IMR-90 (cell line): ENCODE data around the gene CC2D1A. TPM values are rescaled to one million over a fixed set of nuclear protein-coding genes. Genes with fewer than 3 reads are reported as not detected.

Source experiments
- ATAC-seq: fragments of 200-7000 bp; cut with Tn5 transposase; 2 replicates; pipeline ENCODE4 v1.9.1; 2020; ENCODE audit warnings: low read depth, mild to moderate bottlenecking, moderate library complexity
- BruUV-seq: library from RNA; stranded (reverse); fragments of 400-500 nt; replicated peaks from 2 replicates; lab custom pipeline; 2021; lab: Mats Ljungman, UMichigan
- CTCF ChIA-PET: fragments of 300-600 bp; formaldehyde crosslinking; extraction: SDS; loops from one replicate; lab custom pipeline; 2021; ENCODE audit warnings: antibody characterized with exemption; lab: Yijun Ruan, JAX
- POLR2A ChIA-PET: fragments of 300-600 bp; sonication (Branson Sonifier 250); formaldehyde crosslinking; loops from one replicate; lab custom pipeline; 2022; ENCODE audit warnings: antibody characterized with exemption; ENCODE audit not compliant: unreplicated experiment; lab: Charles Lee
- DNase-seq: peaks from one replicate; pipeline ENCODE4 v3.0.0; 2013
- H2AFZ ChIP-seq: replicated peaks from 2 replicates; pipeline ENCODE3; 2013; ENCODE audit warnings: low read length, mild to moderate bottlenecking; ENCODE audit not compliant: poor library complexity
- H2AK5ac ChIP-seq: 2 replicates; pipeline ENCODE4 v1.6.1; 2013; ENCODE audit warnings: low read depth, low read length, inconsistent platforms
- H2AK9ac ChIP-seq: replicated peaks from 2 replicates; pipeline ENCODE3; 2013; ENCODE audit warnings: mild to moderate bottlenecking, low read depth, low read length, moderate library complexity; ENCODE audit not compliant: poor library complexity
- H2BK120ac ChIP-seq: 2 replicates; pipeline ENCODE4 v1.6.1; 2013; ENCODE audit warnings: low read depth, low read length, inconsistent platforms
- H2BK15ac ChIP-seq: 3 replicates; pipeline ENCODE4 v1.6.1; 2013; ENCODE audit warnings: low read depth, low read length, inconsistent platforms
- H2BK20ac ChIP-seq: 2 replicates; pipeline ENCODE4 v1.6.1; 2013; ENCODE audit warnings: low read depth, mild to moderate bottlenecking, inconsistent platforms, low read length, moderate library complexity
- H2BK5ac ChIP-seq: 2 replicates; pipeline ENCODE4 v1.6.1; 2013; ENCODE audit warnings: mild to moderate bottlenecking, low read depth, low read length, inconsistent platforms; ENCODE audit not compliant: poor library complexity, severe bottlenecking
- H3K14ac ChIP-seq: replicated peaks from 2 replicates; pipeline ENCODE4 v1.6.1; 2013; ENCODE audit warnings: low read depth, low read length, inconsistent platforms
- H3K18ac ChIP-seq: 2 replicates; pipeline ENCODE4 v1.6.1; 2013; ENCODE audit warnings: low read depth, low read length, control low read depth
- H3K23ac ChIP-seq: 2 replicates; pipeline ENCODE4 v1.6.1; 2013; ENCODE audit warnings: low read depth, low read length, inconsistent platforms
- H3K27ac ChIP-seq: 2 replicates; pipeline ENCODE4 v1.5.1; 2013; ENCODE audit warnings: mild to moderate bottlenecking, control low read depth, low read length; ENCODE audit not compliant: insufficient read depth
- H3K27me3 ChIP-seq: 2 replicates; pipeline ENCODE4 v1.6.1; 2013; ENCODE audit warnings: low read length; ENCODE audit not compliant: control insufficient read depth, insufficient read depth
- H3K36me3 ChIP-seq: 2 replicates; pipeline ENCODE4 v1.6.1; 2013; ENCODE audit warnings: low read length, mixed read lengths; ENCODE audit not compliant: control insufficient read depth, insufficient read depth
- H3K4ac ChIP-seq: 2 replicates; pipeline ENCODE4 v1.6.1; 2013; ENCODE audit warnings: low read depth, low read length, inconsistent platforms
- H3K4me1 ChIP-seq: 2 replicates; pipeline ENCODE4 v1.6.1; 2013; ENCODE audit warnings: low read length, mixed read lengths; ENCODE audit not compliant: control insufficient read depth, insufficient read depth
- H3K4me2 ChIP-seq: 2 replicates; pipeline ENCODE4 v1.6.1; 2013; ENCODE audit warnings: low read depth, mild to moderate bottlenecking, control low read depth, low read length, moderate library complexity
- H3K4me3 ChIP-seq: 2 replicates; pipeline ENCODE4 v1.5.1; 2013; ENCODE audit warnings: low read depth, mild to moderate bottlenecking, control low read depth, low read length, moderate library complexity; ENCODE audit not compliant: insufficient read depth
- H3K56ac ChIP-seq: 2 replicates; pipeline ENCODE4 v1.6.1; 2013; ENCODE audit warnings: low read length, inconsistent platforms; ENCODE audit not compliant: insufficient read depth; ENCODE audit errors: extremely low read depth
- H3K79me1 ChIP-seq, 2 experiments: 2 replicates each; pipeline ENCODE4 v1.6.1; 2013; ENCODE audit warnings: low read length in 2 of 2, inconsistent platforms in 1 of 2, low read depth in 1 of 2
- H3K9ac ChIP-seq: 2 replicates; pipeline ENCODE4 v1.6.1; 2013; ENCODE audit warnings: low read depth, low read length, control low read depth
- H3K9me1 ChIP-seq: 2 replicates; pipeline ENCODE4 v1.6.1; 2013; ENCODE audit warnings: low read length, inconsistent platforms; ENCODE audit not compliant: insufficient read depth
- H3K9me3 ChIP-seq: 2 replicates; pipeline ENCODE4 v1.6.1; 2013; ENCODE audit warnings: low read length; ENCODE audit not compliant: control insufficient read depth, insufficient read depth
- H4K20me1 ChIP-seq: 2 replicates; pipeline ENCODE4 v1.6.1; 2013; ENCODE audit warnings: low read length, inconsistent platforms; ENCODE audit not compliant: insufficient read depth
- H4K5ac ChIP-seq: 2 replicates; pipeline ENCODE4 v1.6.1; 2013; ENCODE audit warnings: mild to moderate bottlenecking, low read depth, low read length, control low read depth
- H4K8ac ChIP-seq, 2 experiments: 2 replicates each; pipeline ENCODE4 v1.6.1; 2013; ENCODE audit warnings: low read depth in 2 of 2, low read length in 2 of 2, control low read depth in 1 of 2, inconsistent platforms in 1 of 2
- H4K91ac ChIP-seq: 2 replicates; pipeline ENCODE4 v1.6.1; 2013; ENCODE audit warnings: low read depth, low read length, inconsistent platforms; ENCODE audit not compliant: insufficient read depth
- CTCF ChIP-seq: conservative IDR thresholded peaks from 2 replicates; pipeline ENCODE4 v1.5.1; 2012; ENCODE audit warnings: mild to moderate bottlenecking, low read depth, low read length, improper control_type of control experiment
- ELK1 ChIP-seq: fragments of 150-350 bp; IDR thresholded peaks from 2 replicates; pipeline ENCODE4 v1.6.1; 2016; ENCODE audit warnings: low read depth, mild to moderate bottlenecking, low read length, moderate library complexity, borderline replicate concordance
- MAFK ChIP-seq: IDR thresholded peaks from 2 replicates; pipeline ENCODE4 v1.6.1; 2012; ENCODE audit warnings: low read depth, low read length, improper control_type of control experiment
- MXI1 ChIP-seq: IDR thresholded peaks from 2 replicates; pipeline ENCODE4 v1.6.1; 2012; ENCODE audit warnings: low read depth, mild to moderate bottlenecking, low read length, moderate library complexity, borderline replicate concordance
- NFE2L2 ChIP-seq: fragments of 150-350 bp; IDR thresholded peaks from 2 replicates; pipeline ENCODE4 v1.6.1; 2016; ENCODE audit warnings: low read depth, mild to moderate bottlenecking, low read length
- POLR2A ChIP-seq: IDR thresholded peaks from 2 replicates; pipeline ENCODE4 v1.6.1; 2012; ENCODE audit warnings: mild to moderate bottlenecking, low read depth, low read length
- RAD21 ChIP-seq: IDR thresholded peaks from 2 replicates; pipeline ENCODE4 v1.6.1; 2012; ENCODE audit warnings: low read length, improper control_type of control experiment
- RCOR1 ChIP-seq: IDR thresholded peaks from 2 replicates; pipeline ENCODE4 v1.6.1; 2012; ENCODE audit warnings: mild to moderate bottlenecking, low read length, improper control_type of control experiment; ENCODE audit not compliant: insufficient replicate concordance
- RFX5 ChIP-seq: IDR thresholded peaks from 2 replicates; pipeline ENCODE4 v1.8.0; 2012; ENCODE audit warnings: low read depth, mild to moderate bottlenecking, low read length, moderate library complexity
- USF2 ChIP-seq: fragments of 150-350 bp; IDR thresholded peaks from 2 replicates; pipeline ENCODE4 v1.6.1; 2017; ENCODE audit warnings: mild to moderate bottlenecking, antibody characterized with exemption, low read length, low read depth
- WGBS, 2 experiments: methylation state at CpG; one replicate each; pipeline versions ENCODE4 v1.1.5 to v1.1.7; 2013; ENCODE audit warnings: missing lambda C conversion rate in 2 of 2; ENCODE audit not compliant: insufficient read length in 1 of 2; ENCODE audit errors: extremely low coverage in 2 of 2; 5-methylcytosine and 5-hydroxymethylcytosine counted together
- dilution Hi-C: fragments of 300-500 bp; cut with HindIII; formaldehyde crosslinking; loops from one replicate; pipeline ENCODE4 v1.14.3; 2018; ENCODE audit warnings: low sequenced_read_pairs; ENCODE audit not compliant: unreplicated experiment
- in situ Hi-C: fragments of 300-500 bp; cut with MboI; formaldehyde crosslinking; loops from 3 replicates; pipeline ENCODE4 v1.14.3; 2019; ENCODE audit warnings: low sequenced_read_pairs, inconsistent platforms, mixed read lengths
- intact Hi-C: fragments of 100-400 bp; cut with micrococcal nuclease; formaldehyde crosslinking; loops from 2 replicates; pipeline ENCODE4 v1.10.0; 2022
- polyA plus RNA-seq, 3 experiments: library from polyadenylated mRNA; depleted of rRNA; stranded (reverse); fragments of >200 nt; gene quantifications; 2 replicates each; pipeline ENCODE4 v1.2.3, GENCODE V29; 2012; ENCODE audit warnings: low replicate concordance in 1 of 3
- total RNA-seq: library from RNA; depleted of rRNA; stranded (reverse); fragments of >200 nt; gene quantifications from 2 replicates; pipeline ENCODE4 v1.2.3, GENCODE V29; 2012

Gene CC2D1A
- total and polyA plus RNA-seq, 2 of the 4 experiments (the other 2 are of a cell fraction): 4.1 to 14.7 TPM

GRCh38 chr19:13918726-13919411, 12.9 kb downstream of the CC2D1A start:
- H3K27ac ChIP-seq: no peak overlapping the region
- no peak overlapping the region for H3K4me3 ChIP-seq
- peaks cover 4% of the 10 kb centered on the region for H3K9me3 ChIP-seq
- DNase-seq (no peak), ATAC-seq (no peak)
- no peak overlapping the region for H2BK120ac ChIP-seq
- H3K4me1 ChIP-seq: peaks cover 2% of the 10 kb centered on the region; the same call in 1 of the 2 replicates
- TF ChIP-seq USF2 (no peak), RAD21 (no peak), RFX5 (no peak), CTCF (no peak), NFE2L2 (no peak), MAFK (no peak), POLR2A (no peak), ELK1 (no peak), RCOR1 (no peak), MXI1 (no peak)
- no peak overlapping the region for H3K4me2 ChIP-seq
- 92% methylated on average over 9 of the region's 34 CpGs; no CpG with 5 or more reads in 1 of the 2 experiments for whole genome bisulfite sequencing, 2 experiments
- no peak overlapping the region for H3K23ac ChIP-seq
- H4K8ac ChIP-seq: no peak overlapping the region
- no peak overlapping the region for H2BK20ac ChIP-seq
- H3K27me3 ChIP-seq: no peaks in the 10 kb centered on the region
- H4K5ac ChIP-seq: no peak overlapping the region
- no peak overlapping the region for H3K14ac ChIP-seq
- intact Hi-C loops: no loop called here
- ChIA-PET POLR2A (no interaction called here), CTCF (no interaction called here)
- H4K91ac ChIP-seq: no peak overlapping the region
- no peak overlapping the region for H2AFZ ChIP-seq
- H2AK9ac ChIP-seq: no peak overlapping the region
- H2BK15ac ChIP-seq: no peak overlapping the region
- no peak overlapping the region for H3K9ac ChIP-seq
- no peak overlapping the region for H3K4ac ChIP-seq
- no peak overlapping the region for H2AK5ac ChIP-seq
- no peaks in the 10 kb centered on the region for H3K79me1 ChIP-seq
- BruUV-seq: no TSS peak
- peaks cover 46% of the 10 kb centered on the region for H3K36me3 ChIP-seq
- in situ Hi-C loops: no loop called here
- no peak overlapping the region for H3K56ac ChIP-seq
- H3K18ac ChIP-seq: no peak overlapping the region
- no peaks in the 10 kb centered on the region for H3K9me1 ChIP-seq
- H4K20me1 ChIP-seq: no peaks in the 10 kb centered on the region
- no peak overlapping the region for H2BK5ac ChIP-seq
- dilution Hi-C loops: no loop called here
